Loucy (cell line): Measurements from ENCODE around the gene OXCT1.

ENCODE experiments used
- EZH2phosphoT487 ChIP-seq: fragments of 200-600 bp; IDR thresholded peaks from 2 replicates; pipeline ENCODE4 v1.6.1; 2018; ENCODE audit warnings: antibody characterized with exemption, mild to moderate bottlenecking, moderate library complexity, borderline replicate concordance
- TF ChIP-seq, protein P1 (sequence below): fragments of 200-600 bp; sonication (generic); conservative IDR thresholded peaks from 2 replicates; pipeline ENCODE4 v1.5.1; 2014; ENCODE audit warnings: mild to moderate bottlenecking, antibody characterized with exemption, low read length

DNA sequence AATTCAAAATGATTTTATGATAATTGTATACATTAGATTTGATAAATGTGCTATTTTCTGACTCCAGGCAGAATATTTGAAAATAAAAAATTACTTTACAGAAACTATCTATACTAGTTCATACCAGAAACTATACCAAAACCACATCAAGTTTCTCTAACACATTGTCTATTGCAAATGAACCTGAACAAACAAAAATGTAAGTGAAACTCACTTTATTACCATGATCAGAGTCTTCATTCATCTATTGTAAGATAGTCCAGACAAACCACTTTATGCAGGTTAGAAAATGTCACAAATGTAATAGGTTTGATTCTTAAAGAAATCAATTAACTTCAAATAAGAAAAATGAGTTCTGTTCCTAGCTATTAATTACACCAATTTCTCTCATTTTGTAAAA, 99.4 kb downstream of the OXCT1 start:
- TF ChIP-seq, protein P1, sequence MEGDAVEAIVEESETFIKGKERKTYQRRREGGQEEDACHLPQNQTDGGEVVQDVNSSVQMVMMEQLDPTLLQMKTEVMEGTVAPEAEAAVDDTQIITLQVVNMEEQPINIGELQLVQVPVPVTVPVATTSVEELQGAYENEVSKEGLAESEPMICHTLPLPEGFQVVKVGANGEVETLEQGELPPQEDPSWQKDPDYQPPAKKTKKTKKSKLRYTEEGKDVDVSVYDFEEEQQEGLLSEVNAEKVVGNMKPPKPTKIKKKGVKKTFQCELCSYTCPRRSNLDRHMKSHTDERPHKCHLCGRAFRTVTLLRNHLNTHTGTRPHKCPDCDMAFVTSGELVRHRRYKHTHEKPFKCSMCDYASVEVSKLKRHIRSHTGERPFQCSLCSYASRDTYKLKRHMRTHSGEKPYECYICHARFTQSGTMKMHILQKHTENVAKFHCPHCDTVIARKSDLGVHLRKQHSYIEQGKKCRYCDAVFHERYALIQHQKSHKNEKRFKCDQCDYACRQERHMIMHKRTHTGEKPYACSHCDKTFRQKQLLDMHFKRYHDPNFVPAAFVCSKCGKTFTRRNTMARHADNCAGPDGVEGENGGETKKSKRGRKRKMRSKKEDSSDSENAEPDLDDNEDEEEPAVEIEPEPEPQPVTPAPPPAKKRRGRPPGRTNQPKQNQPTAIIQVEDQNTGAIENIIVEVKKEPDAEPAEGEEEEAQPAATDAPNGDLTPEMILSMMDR: no peak
- TF ChIP-seq EZH2phosphoT487: no peak
